Endothelial cell of umbilical vein (primary cell): ENCODE results near the gene CCR3. TPM values are rescaled to one million over a fixed set of nuclear protein-coding genes. Genes with fewer than 3 reads are reported as not detected.

Experiments used
- BruUV-seq: library from RNA; stranded (reverse); fragments of 400-500 nt; replicated peaks from 2 replicates; lab custom pipeline; 2021; lab: Mats Ljungman, UMichigan
- CTCF ChIA-PET: fragments of 300-600, 350-600 bp; sonication (Branson Sonifier 250); formaldehyde crosslinking; loops from one replicate; lab custom pipeline; 2021; ENCODE audit warnings: antibody characterized with exemption, inconsistent platforms; lab: Charles Lee
- POLR2A ChIA-PET: fragments of 300-600, 350-600 bp; sonication (Branson Sonifier 250); formaldehyde crosslinking; loops from one replicate; lab custom pipeline; 2021; ENCODE audit warnings: antibody characterized with exemption, inconsistent platforms; lab: Charles Lee
- DNase-seq: peaks from one replicate; pipeline ENCODE4 v3.0.0-alpha.2; 2011; ENCODE audit warnings: low read depth, low spot score
- FAIRE-seq: peaks from 2 replicates; lab custom pipeline; 2011; peaks lifted over from hg19 to GRCh38; lab: Jason Lieb, UNC
- H2AFZ ChIP-seq: 2 replicates; pipeline ENCODE4 v1.6.0; 2012; ENCODE audit warnings: low read depth, low read length, control low read depth, inconsistent platforms
- H3K27ac ChIP-seq: 2 replicates; pipeline ENCODE4 v1.5.1; 2011; ENCODE audit warnings: low read depth, mild to moderate bottlenecking, control low read depth, low read length, moderate library complexity; ENCODE audit not compliant: insufficient read depth
- H3K27me3 ChIP-seq, 2 experiments: 2 replicates each; pipeline versions ENCODE4 v1.6.0 to v1.6.1; 2011; ENCODE audit warnings: low read length in 2 of 2, mixed read lengths in 1 of 2; ENCODE audit not compliant: control insufficient read depth in 2 of 2, insufficient read depth in 2 of 2
- H3K36me3 ChIP-seq, 2 experiments: 2 replicates in 1 of 2; 3 replicates in 1 of 2; pipeline ENCODE4 v1.5.1; 2011; ENCODE audit warnings: low read length in 2 of 2, mild to moderate bottlenecking in 1 of 2, moderate library complexity in 1 of 2; ENCODE audit not compliant: control insufficient read depth in 2 of 2, insufficient read depth in 2 of 2; ENCODE audit errors: extremely low read depth in 1 of 2
- H3K4me1 ChIP-seq: 3 replicates; pipeline ENCODE4 v1.5.1; 2011; ENCODE audit warnings: mild to moderate bottlenecking, low read length; ENCODE audit not compliant: control insufficient read depth, insufficient read depth; ENCODE audit errors: extremely low read depth
- H3K4me2 ChIP-seq: 2 replicates; pipeline ENCODE4 v1.6.1; 2011; ENCODE audit warnings: low read length, control low read depth, mixed read lengths; ENCODE audit not compliant: insufficient read depth
- H3K4me3 ChIP-seq, 3 experiments: fragments of 200-600 bp in 1 of 3; sonication (generic), shearing (Covaris generic) in 1 of 3; replicated peaks in 1 of 3; 2 replicates each; pipeline ENCODE4 v1.5.1; 2011 to 2016; ENCODE audit warnings: control low read depth in 3 of 3, low read length in 3 of 3, mild to moderate bottlenecking in 2 of 3, inconsistent platforms in 1 of 3, low read depth in 1 of 3, moderate library complexity in 1 of 3; ENCODE audit not compliant: insufficient read depth in 1 of 3
- H3K79me2 ChIP-seq: 2 replicates; pipeline ENCODE4 v1.6.0; 2012; ENCODE audit warnings: low read length, inconsistent platforms; ENCODE audit not compliant: control insufficient read depth, insufficient read depth
- H3K9ac ChIP-seq: replicated peaks from 2 replicates; pipeline ENCODE3; 2011; ENCODE audit warnings: low read length, control low read depth; ENCODE audit not compliant: insufficient read depth; ENCODE audit errors: extremely low read depth
- H3K9me1 ChIP-seq: replicated peaks from 3 replicates; pipeline ENCODE4 v1.6.0; 2011; ENCODE audit warnings: mild to moderate bottlenecking, low read length; ENCODE audit not compliant: control insufficient read depth, insufficient read depth; ENCODE audit errors: extremely low read depth
- H3K9me3 ChIP-seq: replicated peaks from 2 replicates; pipeline ENCODE4 v1.5.1; 2012; ENCODE audit warnings: low read length, inconsistent platforms; ENCODE audit not compliant: control insufficient read depth, insufficient read depth
- H4K20me1 ChIP-seq: replicated peaks from 2 replicates; pipeline ENCODE3; 2011; ENCODE audit warnings: mild to moderate bottlenecking, low read length; ENCODE audit not compliant: control insufficient read depth, insufficient read depth; ENCODE audit errors: extremely low read depth
- CTCF ChIP-seq, 2 donors: IDR thresholded peaks; 1 replicate in 1 of 2; 2 replicates in 1 of 2; pipeline ENCODE4 v1.5.1; 2011; ENCODE audit warnings: low read length in 2 of 2, mild to moderate bottlenecking in 2 of 2, moderate library complexity in 2 of 2, control low read depth in 1 of 2, inconsistent platforms in 1 of 2, low read depth in 1 of 2; ENCODE audit not compliant: insufficient read depth in 1 of 2; ENCODE audit errors: extremely low read depth in 1 of 2
- EZH2 ChIP-seq: IDR thresholded peaks from 2 replicates; pipeline ENCODE4 v1.6.1; 2012; ENCODE audit warnings: borderline replicate concordance, low read depth, mild to moderate bottlenecking, moderate library complexity, low read length, inconsistent platforms; ENCODE audit not compliant: severe bottlenecking
- FOS ChIP-seq: IDR thresholded peaks from 2 replicates; pipeline ENCODE4 v1.6.1; 2011; ENCODE audit warnings: mild to moderate bottlenecking, low read length, moderate library complexity, borderline replicate concordance; ENCODE audit not compliant: insufficient read depth
- GATA2 ChIP-seq: IDR thresholded peaks from 2 replicates; pipeline ENCODE4 v1.7.0; 2011; ENCODE audit warnings: low read depth, mild to moderate bottlenecking, moderate library complexity, mixed read lengths, low read length; ENCODE audit not compliant: insufficient read length, insufficient read depth
- JUN ChIP-seq: IDR thresholded peaks from 2 replicates; pipeline ENCODE4 v1.6.1; 2011; ENCODE audit warnings: borderline replicate concordance, low read depth; ENCODE audit not compliant: insufficient read length, insufficient read depth
- MAX ChIP-seq: IDR thresholded peaks from 2 replicates; pipeline ENCODE4 v1.6.1; 2011; ENCODE audit not compliant: insufficient read depth, insufficient read length
- MYC ChIP-seq: IDR thresholded peaks from one replicate; pipeline ENCODE4 v1.6.1; 2011; ENCODE audit warnings: mild to moderate bottlenecking, low read depth, low read length
- POLR2A ChIP-seq: IDR thresholded peaks from 2 replicates; pipeline ENCODE4 v1.6.1; 2012; ENCODE audit warnings: low read depth, mild to moderate bottlenecking, control low read depth, low read length
- POLR2AphosphoS5 ChIP-seq: IDR thresholded peaks from 2 replicates; pipeline ENCODE4 v1.6.1; 2012; ENCODE audit warnings: low read depth, mild to moderate bottlenecking, control low read depth, low read length, moderate library complexity; ENCODE audit not compliant: insufficient read depth
- dilution Hi-C: fragments of 300-500 bp; cut with MboI; formaldehyde crosslinking; loops from one replicate; pipeline ENCODE4 v1.15.0; 2019; ENCODE audit warnings: low sequenced_read_pairs; ENCODE audit not compliant: extremely low pct_ligation_motif_present
- intact Hi-C: fragments of 100-400 bp; cut with micrococcal nuclease; formaldehyde crosslinking; loops from one replicate; pipeline ENCODE4 v1.10.0; 2022
- polyA plus RNA-seq, 4 experiments: library from polyadenylated mRNA; depleted of rRNA in 3 of 4; stranded (reverse) in 3 of 4; unstranded in 1 of 4; fragments of >200 nt; gene quantifications; 2 replicates each; pipeline versions ENCODE4 v1.2.1 to v1.2.3, GENCODE V29; 2011 to 2012; ENCODE audit warnings: missing spikeins in 1 of 4
- total RNA-seq: library from RNA; stranded (reverse); gene quantifications from 2 replicates; pipeline ENCODE4 v1.2.3, GENCODE V29; 2021

CCR3 gene
- total and polyA plus RNA-seq, 2 donors (not counting 3 experiments of a cell fraction or from before 2014, with no cell fraction given): not detected

- H3K27me3 ChIP-seq: peaks cover 0 to 3% of the 10 kb centered on the region in 2 experiments
- FAIRE-seq: no peak
- no peak overlapping the region for H3K9ac ChIP-seq
- no TSS peak for BruUV-seq
- no peaks in the 10 kb centered on the region for H3K36me3 ChIP-seq
- H3K4me2 ChIP-seq: no peak overlapping the region
- intact Hi-C loops: no loop called here
- no peak for DNase-seq
- no peaks in the 10 kb centered on the region for H4K20me1 ChIP-seq
- no peak for TF ChIP-seq POLR2A
- TF ChIP-seq GATA2: no peak
- TF ChIP-seq MAX: no peak
- no peak for TF ChIP-seq POLR2AphosphoS5
- TF ChIP-seq JUN: no peak
- no peak for TF ChIP-seq FOS
- TF ChIP-seq CTCF (IDR thresholded peaks at IDR 0.05; ENCODE audit: extremely low read depth in 1 of 2, insufficient read depth in 1 of 2, low read depth in 1 of 2, low read length in 2 of 2): no peak
- no peak for TF ChIP-seq MYC
- TF ChIP-seq EZH2: no peak
- no peaks in the 10 kb centered on the region for H3K9me1 ChIP-seq
- H3K9me3 ChIP-seq: no peaks in the 10 kb centered on the region
- H3K79me2 ChIP-seq: no peaks in the 10 kb centered on the region
- no peak overlapping the region for H3K4me3 ChIP-seq
- H3K4me1 ChIP-seq: no peaks in the 10 kb centered on the region
- H2AFZ ChIP-seq: no peak overlapping the region
- POLR2A ChIA-PET: no interaction called here
- CTCF ChIA-PET: no interaction called here
- dilution Hi-C loops: no loop called here
- no peak overlapping the region for H3K27ac ChIP-seq
These were observed 2.3 kb upstream of the CCR3 start for GRCh38 chr3:46239952-46240351.
